Hair follicle dermal papilla cell (primary cell): ENCODE data around the gene OR6C4. TPM values are rescaled to one million over a fixed set of nuclear protein-coding genes. Genes with fewer than 3 reads are reported as not detected.

Experiments used
- total RNA-seq: library from RNA; depleted of rRNA; stranded (reverse); fragments of >200 nt; gene quantifications from 2 replicates; pipeline ENCODE4 v1.2.3, GENCODE V29; 2012

The OR6C4 gene
- not detected in 2 replicates for total RNA-seq

DNA sequence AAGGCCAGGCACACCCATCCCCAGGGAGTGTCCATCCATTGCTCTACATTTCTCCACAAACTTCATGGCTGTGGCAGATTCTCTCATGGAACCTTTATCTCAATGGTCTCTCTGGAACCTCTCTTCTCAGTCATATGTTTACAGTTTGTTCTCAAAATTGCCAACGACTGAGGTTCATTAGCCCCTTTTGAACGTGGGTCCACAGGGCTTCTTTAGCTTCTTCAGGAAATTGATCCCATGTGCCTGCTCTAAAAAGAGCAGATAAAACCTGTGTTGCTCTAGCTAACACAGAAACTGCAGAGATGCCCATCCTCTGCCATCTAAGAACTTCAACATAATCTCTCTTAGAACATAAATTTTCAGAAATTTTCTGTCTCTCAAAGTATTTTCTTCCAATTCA lies at the start of gene OR6C4:
TSS of gene OR6C4 (plus strand) at position 301 of the 400 bp plus-strand sequence. CDS start 1,625 bp downstream, outside the sequence.

DNA sequence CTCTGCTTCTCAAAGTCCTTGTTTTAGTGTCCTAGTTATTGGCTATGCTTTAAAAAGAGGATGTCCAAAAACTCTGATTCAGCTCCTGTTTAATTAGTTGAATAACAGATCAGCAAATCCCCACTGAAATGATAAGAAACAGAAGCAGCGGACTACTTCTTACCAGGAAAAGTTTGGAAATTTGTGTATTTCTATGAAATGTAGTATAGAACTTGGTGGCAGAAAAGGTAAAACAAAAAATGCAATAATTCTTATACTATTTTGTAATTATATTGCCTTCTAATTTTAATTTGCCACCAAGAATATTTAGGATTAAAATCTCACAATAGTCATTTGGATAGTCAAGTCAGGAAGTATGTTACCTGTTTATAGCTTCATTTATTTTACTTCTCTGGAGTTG lies 22.8 kb downstream of the OR6C4 start, which contains the start of gene OR2AP1:
TSS of gene OR2AP1 (plus strand) at position 301 of the 400 bp plus-strand sequence. CDS start 1,947 bp downstream, outside the sequence.

Other genes starting within 250 kb of the OR6C4 start
- not detected in 2 replicates for gene OR6C1, start 235.3 kb upstream of the OR6C4 start, total RNA-seq
- gene OR6C3, start 218.9 kb upstream of the OR6C4 start, total RNA-seq: not detected in 2 replicates
- not detected in 2 replicates for gene OR6C75, start 186.6 kb upstream of the OR6C4 start, total RNA-seq
- not detected in 2 replicates for gene OR6C65, start 149.1 kb upstream of the OR6C4 start, total RNA-seq
- not detected in 2 replicates for gene OR6C76, start 123.3 kb upstream of the OR6C4 start, total RNA-seq
- not detected in 2 replicates for gene OR6C2, start 105.5 kb upstream of the OR6C4 start, total RNA-seq
- not detected in 2 replicates for gene OR6C70, start 79.5 kb upstream of the OR6C4 start, total RNA-seq
- gene OR6C68, start 57.2 kb upstream of the OR6C4 start, total RNA-seq: not detected in 2 replicates
- gene OR2AP1, start 22.9 kb downstream of the OR6C4 start, total RNA-seq: not detected in 2 replicates
- gene OR10P1, start 87.3 kb downstream of the OR6C4 start, total RNA-seq: not detected in 2 replicates
- gene ITGA7, start 158.3 kb downstream of the OR6C4 start, total RNA-seq: 4.4 and 7.7 TPM in 2 replicates
- gene BLOC1S1, start 166.4 kb downstream of the OR6C4 start, total RNA-seq: 51.0 and 56.1 TPM in 2 replicates
- 16.7 and 47.7 TPM in 2 replicates for gene RDH5, start 170.8 kb downstream of the OR6C4 start, total RNA-seq
- gene CD63, start 179.4 kb downstream of the OR6C4 start, total RNA-seq: 1,008 and 1,281 TPM in 2 replicates
- 8.1 and 9.6 TPM in 2 replicates for gene GDF11, start 193.5 kb downstream of the OR6C4 start, total RNA-seq